Lower leg skin (tissue), 3 donors: ENCODE data around the gene MYO18B.

Experiments used
- CTCF ChIP-seq, 3 donors: fragments of 450-650 bp; IDR thresholded peaks; one replicate each; pipeline ENCODE4 v1.5.1; 2016; ENCODE audit warnings: antibody characterized with exemption in 3 of 3, mild to moderate bottlenecking in 3 of 3, moderate library complexity in 2 of 3
- POLR2A ChIP-seq, 2 donors: fragments of 450-650 bp; IDR thresholded peaks; one replicate each; pipeline ENCODE4 v1.6.1; 2016 to 2017; ENCODE audit warnings: antibody characterized with exemption in 2 of 2, mild to moderate bottlenecking in 1 of 2, moderate library complexity in 1 of 2

- TF ChIP-seq CTCF (IDR thresholded peaks at IDR 0.05) (no peak), POLR2A (IDR thresholded peaks at IDR 0.05) (no peak)
Measured at GRCh38 chr22:25900880-25901279, 158.9 kb downstream of the MYO18B start.
